CD14-positive monocyte (primary cell): Measurements from ENCODE around the gene ARHGAP30. TPM values are rescaled to one million over a fixed set of nuclear protein-coding genes. Genes with fewer than 3 reads are reported as not detected.
"Not testable (repeated sequence)": the region's sequence is repeated elsewhere in the genome, so short reads cannot be mapped to it uniquely, and the experiment has no call there.

ENCODE experiments used
- DNase-seq, 3 donors: peaks; one replicate each; pipeline ENCODE4 v3.0.0-alpha.2; 2011 to 2022
- H2AFZ ChIP-seq: 2 replicates; pipeline ENCODE4 v1.6.0; 2012; ENCODE audit warnings: mild to moderate bottlenecking, low read depth, low read length, inconsistent platforms; ENCODE audit not compliant: insufficient read depth, poor library complexity, severe bottlenecking
- H3K27ac ChIP-seq, 2 donors: 1 replicate in 1 of 2; 2 replicates in 1 of 2; pipeline ENCODE4 v1.5.1; 2012 to 2013; ENCODE audit warnings: low read length in 2 of 2, control low read depth in 1 of 2, inconsistent platforms in 1 of 2, low read depth in 1 of 2, mild to moderate bottlenecking in 1 of 2
- H3K27me3 ChIP-seq, 2 donors: one replicate each; pipeline versions ENCODE4 v1.6.0 to v1.6.1; 2011 to 2013; ENCODE audit warnings: low read length in 2 of 2; ENCODE audit not compliant: control insufficient read depth in 2 of 2, insufficient read depth in 2 of 2
- H3K36me3 ChIP-seq, 2 donors: replicated peaks in 1 of 2; 1 replicate in 1 of 2; 2 replicates in 1 of 2; pipeline versions ENCODE4 v1.5.1 to v1.6.1; 2012 to 2013; ENCODE audit warnings: low read length in 2 of 2, control low read depth in 1 of 2, inconsistent platforms in 1 of 2, mild to moderate bottlenecking in 1 of 2; ENCODE audit not compliant: insufficient read depth in 2 of 2, control insufficient read depth in 1 of 2
- H3K4me1 ChIP-seq, 2 donors: 1 replicate in 1 of 2; 2 replicates in 1 of 2; pipeline versions ENCODE4 v1.5.1 to v1.6.1; 2012 to 2013; ENCODE audit warnings: low read length in 2 of 2, control low read depth in 1 of 2, inconsistent platforms in 1 of 2, mild to moderate bottlenecking in 1 of 2, moderate library complexity in 1 of 2; ENCODE audit not compliant: insufficient read depth in 2 of 2, control insufficient read depth in 1 of 2
- H3K4me2 ChIP-seq: replicated peaks from 2 replicates; pipeline ENCODE3; 2012; ENCODE audit warnings: low read length, moderate library complexity, mild to moderate bottlenecking; ENCODE audit not compliant: poor library complexity, severe bottlenecking; ENCODE audit errors: extremely low read depth
- H3K4me3 ChIP-seq, 3 experiments: fragments of 200-600 bp in 1 of 3; sonication (generic) in 1 of 3; replicated peaks in 1 of 3; 1 replicate in 2 of 3; 2 replicates in 1 of 3; pipeline ENCODE4 v1.5.1; 2011 to 2013; ENCODE audit warnings: low read length in 3 of 3, mild to moderate bottlenecking in 3 of 3, control low read depth in 2 of 3, low read depth in 2 of 3, inconsistent platforms in 1 of 3, moderate library complexity in 1 of 3
- H3K79me2 ChIP-seq: 2 replicates; pipeline ENCODE4 v1.6.0; 2012; ENCODE audit warnings: mild to moderate bottlenecking, control low read depth, inconsistent platforms, low read length, moderate library complexity; ENCODE audit not compliant: insufficient read depth
- H3K9ac ChIP-seq: 2 replicates; pipeline ENCODE4 v1.6.0; 2017; ENCODE audit warnings: low read length, mild to moderate bottlenecking; ENCODE audit not compliant: insufficient read depth, poor library complexity, severe bottlenecking
- H3K9me3 ChIP-seq, 2 donors: replicated peaks in 1 of 2; 1 replicate in 1 of 2; 2 replicates in 1 of 2; pipeline versions ENCODE4 v1.5.1 to v1.6.1; 2012 to 2013; ENCODE audit warnings: low read length in 2 of 2, control low read depth in 1 of 2; ENCODE audit not compliant: control insufficient read depth in 1 of 2, insufficient read depth in 1 of 2
- H4K20me1 ChIP-seq: 2 replicates; pipeline ENCODE4 v1.6.0; 2012; ENCODE audit warnings: mild to moderate bottlenecking, low read length, control low read depth, moderate library complexity; ENCODE audit not compliant: insufficient read depth
- H3K27ac Mint-ChIP-seq, 7 donors: one replicate each; pipeline ENCODE4 v1.8.0; 2020; ENCODE audit warnings: mild to moderate bottlenecking in 7 of 7, mixed read lengths in 7 of 7, moderate library complexity in 6 of 7, inconsistent platforms in 2 of 7
- H3K27me3 Mint-ChIP-seq, 3 donors: one replicate each; pipeline ENCODE4 v1.8.0; 2021 to 2022; ENCODE audit warnings: low read depth in 3 of 3, mild to moderate bottlenecking in 3 of 3, mixed read lengths in 3 of 3, moderate library complexity in 3 of 3, inconsistent platforms in 1 of 3
- H3K36me3 Mint-ChIP-seq, 2 donors: one replicate each; pipeline ENCODE4 v1.8.0; 2020; ENCODE audit warnings: mixed read lengths in 2 of 2, inconsistent platforms in 1 of 2, mild to moderate bottlenecking in 1 of 2
- H3K4me1 Mint-ChIP-seq: one replicate; pipeline ENCODE4 v1.8.0; 2020; ENCODE audit warnings: mild to moderate bottlenecking, mixed read lengths
- H3K4me3 Mint-ChIP-seq, 2 donors: one replicate each; pipeline ENCODE4 v1.8.0; 2020; ENCODE audit warnings: mild to moderate bottlenecking in 2 of 2, mixed read lengths in 2 of 2, moderate library complexity in 1 of 2
- H3K9me3 Mint-ChIP-seq, 7 donors: one replicate each; pipeline ENCODE4 v1.8.0; 2020 to 2022; ENCODE audit warnings: mixed read lengths in 7 of 7, mild to moderate bottlenecking in 6 of 7, moderate library complexity in 6 of 7, inconsistent platforms in 2 of 7
- WGBS: methylation state at CpG from one replicate; pipeline ENCODE4 v1.1.5; 2013; ENCODE audit warnings: missing lambda C conversion rate; ENCODE audit not compliant: insufficient coverage; 5-methylcytosine and 5-hydroxymethylcytosine counted together
- intact Hi-C, 2 donors: fragments of 100-400 bp; cut with micrococcal nuclease; formaldehyde crosslinking; loops; one replicate each; pipeline versions ENCODE4 v1.15.0 to v1.15.1; 2023
- polyA plus RNA-seq, 3 donors: library from polyadenylated mRNA; depleted of rRNA in 1 of 3; unstranded in 2 of 3; stranded (reverse) in 1 of 3; fragments of 300-500 nt in 2 of 3; fragments of >200 nt in 1 of 3; fragmentation: Illumina TruSeq in 2 of 3; gene quantifications; 1 replicate in 2 of 3; 2 replicates in 1 of 3; pipeline ENCODE4 v1.2.3, GENCODE V29; 2012 to 2021
- TF ChIP-seq, protein P1 (sequence below): fragments of 200-600 bp; IDR thresholded peaks from one replicate; pipeline ENCODE4 v1.8.0; 2022; ENCODE audit warnings: antibody characterized with exemption, mild to moderate bottlenecking

ARHGAP30 gene
- polyA plus RNA-seq, 3 donors = 101 to 140 (median 129) TPM

DNA sequence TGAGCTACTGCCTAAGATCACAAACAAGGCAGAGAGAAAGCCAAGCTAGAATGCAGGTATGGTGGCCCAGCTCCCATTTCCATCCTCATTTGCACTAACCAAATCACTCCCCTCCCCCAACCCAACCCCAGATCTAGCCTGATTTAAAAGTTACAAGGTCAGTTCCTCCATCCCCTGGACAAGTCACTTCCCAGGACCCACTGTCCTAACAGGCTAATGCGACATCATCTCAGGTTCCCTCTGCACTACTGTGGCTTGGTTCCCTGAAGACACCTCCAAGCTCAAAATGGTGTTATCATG is 51.1 kb downstream of the ARHGAP30 start:
- Mint-ChIP-seq H3K27me3 (peaks cover 1 to 12% (median 2%) of the 10 kb centered on the region in 3 donors), H3K4me1 (peaks cover 61% of the 10 kb centered on the region), H3K9me3 (peaks cover 0 to 2% (median 0%) of the 10 kb centered on the region in 7 donors), H3K4me3 (peak overlapping the region in 1 of 2 donors; percentile 93), H3K27ac (peak overlapping the region; percentile 17 to 94 (median 75)), H3K36me3 (peaks cover 3 to 8% of the 10 kb centered on the region in 2 donors)
- Histone ChIP-seq H3K27me3 (no peaks in the 10 kb centered on the region), H3K4me1 (peaks cover 56 to 63% of the 10 kb centered on the region in 2 donors), H3K9me3 (no peaks in the 10 kb centered on the region), H3K4me3 (peak overlapping the region in 1 of 3 experiments; percentile 87), H3K79me2 (peaks cover 44% of the 10 kb centered on the region), H3K4me2 (peak overlapping the region; percentile 90), H3K9ac (no peak overlapping the region), H2AFZ (no peak overlapping the region), H3K36me3 (no peaks in the 10 kb centered on the region), H3K27ac (peak overlapping the region in 1 of 2 donors; percentile 66), H4K20me1 (no peaks in the 10 kb centered on the region)
- no peak for DNase-seq
- TF ChIP-seq, protein P1, sequence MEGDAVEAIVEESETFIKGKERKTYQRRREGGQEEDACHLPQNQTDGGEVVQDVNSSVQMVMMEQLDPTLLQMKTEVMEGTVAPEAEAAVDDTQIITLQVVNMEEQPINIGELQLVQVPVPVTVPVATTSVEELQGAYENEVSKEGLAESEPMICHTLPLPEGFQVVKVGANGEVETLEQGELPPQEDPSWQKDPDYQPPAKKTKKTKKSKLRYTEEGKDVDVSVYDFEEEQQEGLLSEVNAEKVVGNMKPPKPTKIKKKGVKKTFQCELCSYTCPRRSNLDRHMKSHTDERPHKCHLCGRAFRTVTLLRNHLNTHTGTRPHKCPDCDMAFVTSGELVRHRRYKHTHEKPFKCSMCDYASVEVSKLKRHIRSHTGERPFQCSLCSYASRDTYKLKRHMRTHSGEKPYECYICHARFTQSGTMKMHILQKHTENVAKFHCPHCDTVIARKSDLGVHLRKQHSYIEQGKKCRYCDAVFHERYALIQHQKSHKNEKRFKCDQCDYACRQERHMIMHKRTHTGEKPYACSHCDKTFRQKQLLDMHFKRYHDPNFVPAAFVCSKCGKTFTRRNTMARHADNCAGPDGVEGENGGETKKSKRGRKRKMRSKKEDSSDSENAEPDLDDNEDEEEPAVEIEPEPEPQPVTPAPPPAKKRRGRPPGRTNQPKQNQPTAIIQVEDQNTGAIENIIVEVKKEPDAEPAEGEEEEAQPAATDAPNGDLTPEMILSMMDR = no peak
- intact Hi-C loops = no loop called here
- WGBS = no CpG with 5 or more reads among the region's 1 CpG

GRCh38 chr1:161017756-161018630 is 51.7 kb downstream of the ARHGAP30 start:
- peak in 2 of 3 donors; percentile 41 to 62 for DNase-seq
- H3K27me3 Mint-ChIP-seq = peaks cover 1 to 12% (median 2%) of the 10 kb centered on the region in 3 donors
- no peak overlapping the region for H2AFZ ChIP-seq
- no peaks in the 10 kb centered on the region for H3K9me3 ChIP-seq
- no peaks in the 10 kb centered on the region for H3K27me3 ChIP-seq
- H3K4me3 Mint-ChIP-seq = peak overlapping the region in 1 of 2 donors; percentile 93
- TF ChIP-seq, protein P1 = no peak
- intact Hi-C loops = no loop called here
- H4K20me1 ChIP-seq = no peaks in the 10 kb centered on the region
- H3K27ac Mint-ChIP-seq = peak overlapping the region; percentile 73 to 94 (median 79)
- peak overlapping the region; percentile 90 for H3K4me2 ChIP-seq
- no peaks in the 10 kb centered on the region for H3K36me3 ChIP-seq
- peak overlapping the region; percentile 31 to 66 for H3K27ac ChIP-seq
- peaks cover 67% of the 10 kb centered on the region for H3K4me1 Mint-ChIP-seq
- peaks cover 44% of the 10 kb centered on the region for H3K79me2 ChIP-seq
- 43% methylated on average over 1 of the region's 5 CpGs for WGBS
- H3K36me3 Mint-ChIP-seq = peaks cover 3 to 8% of the 10 kb centered on the region in 2 donors
- peaks cover 62 to 69% of the 10 kb centered on the region in 2 donors for H3K4me1 ChIP-seq
- H3K9me3 Mint-ChIP-seq = peaks cover 0 to 2% (median 0%) of the 10 kb centered on the region in 7 donors
- no peak overlapping the region for H3K9ac ChIP-seq
- H3K4me3 ChIP-seq = peak overlapping the region in 1 of 3 experiments; percentile 87

- H3K4me3 Mint-ChIP-seq, H3K9me3 Mint-ChIP-seq, H3K36me3 Mint-ChIP-seq, H3K9ac ChIP-seq, H4K20me1 ChIP-seq, H3K4me2 ChIP-seq, H2AFZ ChIP-seq, H3K27ac ChIP-seq, H3K36me3 ChIP-seq, H3K4me3 ChIP-seq, intact Hi-C loops, H3K9me3 ChIP-seq, H3K27me3 ChIP-seq, DNase-seq: not testable (repeated sequence)
- Mint-ChIP-seq H3K27me3 (peaks cover 0 to 11% (median 1%) of the 10 kb centered on the region in 3 donors), H3K4me1 (peaks cover 73% of the 10 kb centered on the region), H3K27ac (peak overlapping the region in 3 of 7 donors; percentile 54 to 94 (median 73))
- no CpG with 5 or more reads among the region's 7 CpGs for WGBS
- Histone ChIP-seq H3K4me1 (peaks cover 69 to 76% of the 10 kb centered on the region in 2 donors), H3K79me2 (peaks cover 45% of the 10 kb centered on the region)
Observed at GRCh38 chr1:161017181-161017580, 52.5 kb downstream of the ARHGAP30 start.
